WI38 (cell line): ENCODE results near the gene SH3TC1.

Source experiments
- H3K4me3 ChIP-seq: 2 replicates; pipeline ENCODE4 v1.5.1; 2011; ENCODE audit warnings: low read depth, mild to moderate bottlenecking, control low read depth, low read length
- TF ChIP-seq, protein P1 (sequence below): IDR thresholded peaks from 2 replicates; pipeline ENCODE4 v1.5.1; 2012; ENCODE audit warnings: low read depth, mild to moderate bottlenecking, control low read depth, low read length

Gene SH3TC1

DNA sequence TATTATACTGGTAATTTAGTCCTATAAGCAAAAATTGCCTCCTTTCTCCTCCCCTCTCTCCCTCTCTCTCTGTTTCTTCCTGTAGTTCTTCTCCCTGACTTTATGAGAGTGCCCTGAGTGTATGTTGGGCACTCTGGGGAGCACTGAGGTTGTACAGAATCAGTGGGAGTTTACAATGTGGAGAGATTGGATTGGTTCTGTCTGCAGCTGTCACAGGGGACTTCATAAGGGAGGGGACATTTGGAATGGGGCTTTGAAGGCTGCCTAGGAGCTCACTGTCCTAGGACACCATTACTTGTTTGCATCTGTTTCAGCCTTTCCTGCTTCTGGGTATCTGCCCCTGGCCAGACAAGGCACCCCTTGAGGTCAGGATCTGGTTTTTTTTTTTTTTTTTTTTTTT lies 22.9 kb downstream of the SH3TC1 start:
- H3K4me3 ChIP-seq = no peak overlapping the region
- TF ChIP-seq, protein P1, sequence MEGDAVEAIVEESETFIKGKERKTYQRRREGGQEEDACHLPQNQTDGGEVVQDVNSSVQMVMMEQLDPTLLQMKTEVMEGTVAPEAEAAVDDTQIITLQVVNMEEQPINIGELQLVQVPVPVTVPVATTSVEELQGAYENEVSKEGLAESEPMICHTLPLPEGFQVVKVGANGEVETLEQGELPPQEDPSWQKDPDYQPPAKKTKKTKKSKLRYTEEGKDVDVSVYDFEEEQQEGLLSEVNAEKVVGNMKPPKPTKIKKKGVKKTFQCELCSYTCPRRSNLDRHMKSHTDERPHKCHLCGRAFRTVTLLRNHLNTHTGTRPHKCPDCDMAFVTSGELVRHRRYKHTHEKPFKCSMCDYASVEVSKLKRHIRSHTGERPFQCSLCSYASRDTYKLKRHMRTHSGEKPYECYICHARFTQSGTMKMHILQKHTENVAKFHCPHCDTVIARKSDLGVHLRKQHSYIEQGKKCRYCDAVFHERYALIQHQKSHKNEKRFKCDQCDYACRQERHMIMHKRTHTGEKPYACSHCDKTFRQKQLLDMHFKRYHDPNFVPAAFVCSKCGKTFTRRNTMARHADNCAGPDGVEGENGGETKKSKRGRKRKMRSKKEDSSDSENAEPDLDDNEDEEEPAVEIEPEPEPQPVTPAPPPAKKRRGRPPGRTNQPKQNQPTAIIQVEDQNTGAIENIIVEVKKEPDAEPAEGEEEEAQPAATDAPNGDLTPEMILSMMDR = no peak

- TF ChIP-seq, protein P1 = no peak
- no peak overlapping the region for H3K4me3 ChIP-seq
Measured at GRCh38 chr4:8222609-8223388, 23.7 kb downstream of the SH3TC1 start.

GRCh38 chr4:8224267-8224974 lies 25.3 kb downstream of the SH3TC1 start:
- TF ChIP-seq, protein P1 = no peak

DNA sequence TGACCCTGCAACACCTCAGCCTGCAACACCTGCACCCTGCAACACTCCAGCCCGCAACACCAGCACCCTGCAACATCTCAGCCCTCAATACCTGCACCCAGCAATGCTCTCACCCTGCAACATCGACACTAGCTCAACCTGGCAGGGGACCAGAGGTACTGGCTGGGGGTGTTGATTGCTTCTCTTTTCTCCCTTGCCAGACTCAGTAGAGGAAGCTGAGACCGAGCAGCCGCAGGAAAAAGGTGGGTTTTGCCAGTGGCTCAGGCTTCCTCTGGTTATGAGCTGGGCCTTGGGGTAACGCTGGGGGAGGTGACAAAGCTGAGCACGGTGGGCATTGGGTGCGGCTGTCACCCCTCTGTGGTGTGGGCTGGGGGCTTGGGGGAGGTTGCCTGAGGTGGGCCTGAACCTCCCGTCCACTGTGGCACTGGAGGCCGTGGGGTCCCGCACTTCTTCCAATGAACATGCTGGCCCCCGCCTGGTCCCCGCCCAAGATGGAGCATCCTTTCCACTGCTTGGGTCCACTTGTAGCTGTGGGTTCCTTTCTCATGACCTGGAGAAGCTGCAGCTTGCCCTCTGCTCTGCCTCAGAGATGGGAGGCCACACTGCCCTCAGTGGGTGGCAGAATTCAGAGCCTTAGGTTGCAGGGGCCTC lies 26.0 kb downstream of the SH3TC1 start:
- TF ChIP-seq, protein P1 = no peak
- no peak overlapping the region for H3K4me3 ChIP-seq

More at GRCh38 chr4:8224267-8224974, 25.3 kb downstream of the SH3TC1 start:
- H3K4me3 ChIP-seq = no peak overlapping the region

DNA sequence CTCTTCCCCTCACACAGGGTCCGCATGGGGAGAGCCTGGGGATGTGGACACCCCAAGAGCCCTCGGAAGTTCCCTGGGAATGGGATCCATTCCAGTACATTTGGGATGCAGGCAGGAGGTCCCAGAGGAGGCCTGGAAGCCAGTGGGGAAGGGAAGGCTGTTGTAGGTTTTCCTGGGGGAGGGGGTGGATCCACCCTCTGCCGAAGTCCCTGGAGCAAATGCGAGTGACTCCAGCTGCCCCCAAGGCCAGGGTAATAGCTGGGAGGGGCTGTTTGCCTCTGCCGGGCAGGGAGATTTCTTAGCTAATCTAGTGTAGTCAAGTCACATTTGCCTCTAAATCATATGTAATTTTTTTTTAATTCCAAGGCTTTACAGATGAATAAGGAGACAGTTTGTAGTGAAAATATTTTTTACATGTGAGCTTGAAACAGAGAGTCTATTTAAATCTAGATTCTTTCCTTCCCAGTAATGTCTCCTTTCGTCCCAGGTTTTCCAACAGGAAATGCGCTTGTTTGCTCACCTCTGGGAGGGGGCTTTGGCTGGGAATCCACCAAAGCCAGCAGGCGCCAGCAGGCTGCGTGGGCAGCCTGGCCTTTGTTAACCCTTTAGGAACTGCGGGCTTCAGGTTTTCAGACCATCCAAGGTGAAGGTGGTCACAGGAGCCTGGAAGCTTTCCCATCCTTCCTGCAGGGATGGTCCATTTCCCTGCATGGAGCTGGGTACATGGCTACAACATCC lies 26.8 kb downstream of the SH3TC1 start:
- TF ChIP-seq, protein P1 = no peak
- no peak overlapping the region for H3K4me3 ChIP-seq

DNA sequence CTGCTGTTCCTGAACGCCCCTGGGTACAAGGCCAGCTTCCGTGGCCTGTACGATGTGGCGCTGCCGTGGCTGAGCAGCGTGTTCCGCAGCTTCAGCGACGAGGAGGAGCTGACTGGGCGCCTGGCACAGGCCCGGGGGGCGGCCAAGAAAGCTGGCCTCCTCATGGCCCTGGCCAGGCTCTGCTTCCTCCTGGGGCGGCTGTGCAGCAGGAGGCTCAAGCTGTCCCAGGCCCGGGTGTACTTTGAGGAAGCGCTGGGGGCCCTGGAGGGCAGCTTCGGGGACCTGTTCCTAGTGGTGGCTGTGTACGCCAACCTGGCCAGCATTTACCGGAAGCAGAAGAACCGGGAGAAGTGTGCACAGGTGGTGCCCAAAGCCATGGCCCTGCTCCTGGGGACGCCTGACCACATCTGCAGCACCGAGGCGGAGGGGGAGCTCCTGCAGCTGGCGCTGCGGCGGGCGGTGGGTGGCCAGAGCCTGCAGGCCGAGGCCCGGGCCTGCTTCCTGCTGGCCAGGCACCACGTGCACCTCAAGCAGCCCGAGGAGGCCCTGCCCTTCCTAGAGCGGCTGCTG lies 28.2 kb downstream of the SH3TC1 start:
- H3K4me3 ChIP-seq = no peak overlapping the region
- TF ChIP-seq, protein P1 = no peak
